Colonic mucosa (tissue), 4 donors: ENCODE results near the gene PNPLA6. TPM values are rescaled to one million over a fixed set of nuclear protein-coding genes. Genes with fewer than 3 reads are reported as not detected.

Experiments
- DNase-seq: peaks from one replicate; pipeline ENCODE4 v3.0.0-alpha.2; 2020
- H3K27ac ChIP-seq: fragments of 200-600 bp; one replicate; pipeline ENCODE4 v1.8.0; 2021
- H3K27me3 ChIP-seq: fragments of 200-600 bp; one replicate; pipeline ENCODE4 v1.8.0; 2021
- H3K36me3 ChIP-seq: fragments of 200-600 bp; one replicate; pipeline ENCODE4 v1.8.0; 2021
- H3K4me1 ChIP-seq: fragments of 200-600 bp; one replicate; pipeline ENCODE4 v1.8.0; 2021; ENCODE audit warnings: mild to moderate bottlenecking
- H3K4me3 ChIP-seq: fragments of 200-600 bp; one replicate; pipeline ENCODE4 v1.8.0; 2021
- H3K9ac ChIP-seq, 2 donors: one replicate each; pipeline ENCODE4 v1.7.0; 2013; ENCODE audit warnings: control low read depth in 2 of 2, low read depth in 2 of 2, low read length in 2 of 2
- H3K9me3 ChIP-seq: fragments of 200-600 bp; one replicate; pipeline ENCODE4 v1.8.0; 2021
- CTCF ChIP-seq: fragments of 200-600 bp; IDR thresholded peaks from one replicate; pipeline ENCODE4 v1.8.0; 2022; ENCODE audit warnings: antibody characterized with exemption, mild to moderate bottlenecking
- intact Hi-C: fragments of 100-400 bp; cut with DNase I; formaldehyde crosslinking; loops from one replicate; pipeline ENCODE4 v1.14.1; 2022
- total RNA-seq, 2 donors: library from RNA; stranded (reverse); fragmentation: NEBNext Ultra II Directional in 1 of 2; extraction: Animal tissue kit (Norgen Biotek cat#: 25700) in 1 of 2; gene quantifications; one replicate each; pipeline ENCODE4 v1.2.1, GENCODE V29; 2021
- donor health status: healthy.
- donor health status: DM: no; HTN: no; CAD: no.
- donor health status: DM: no; HTN: no; CAD: no.

Gene PNPLA6
- total RNA-seq, 2 donors from 2014 or later = 93.0 to 131 TPM

GRCh38 chr19:7560255-7560654 lies 24.7 kb downstream of the PNPLA6 start:
- Histone ChIP-seq H3K36me3 (peaks cover 4% of the 10 kb centered on the region), H3K27ac (no peak overlapping the region), H3K9me3 (no peaks in the 10 kb centered on the region), H3K4me3 (no peak overlapping the region), H3K9ac (no peak overlapping the region), H3K27me3 (no peaks in the 10 kb centered on the region), H3K4me1 (no peaks in the 10 kb centered on the region)
- TF ChIP-seq CTCF = no peak
- intact Hi-C loops = no loop called here
- DNase-seq = no peak

- intact Hi-C loops = no loop called here
- no peak for TF ChIP-seq CTCF
- peaks cover 4% of the 10 kb centered on the region for H3K36me3 ChIP-seq
- H3K9me3 ChIP-seq = no peaks in the 10 kb centered on the region
- H3K27ac ChIP-seq = no peak overlapping the region
- H3K9ac ChIP-seq = no peak overlapping the region
- H3K4me1 ChIP-seq = no peaks in the 10 kb centered on the region
- no peak overlapping the region for H3K4me3 ChIP-seq
- H3K27me3 ChIP-seq = no peaks in the 10 kb centered on the region
- DNase-seq = no peak
Measured at GRCh38 chr19:7561325-7561724, 25.8 kb downstream of the PNPLA6 start.

- TF ChIP-seq CTCF = no peak
- Histone ChIP-seq H3K27me3 (no peaks in the 10 kb centered on the region), H3K27ac (no peak overlapping the region), H3K36me3 (no peaks in the 10 kb centered on the region), H3K9me3 (no peaks in the 10 kb centered on the region), H3K4me1 (no peaks in the 10 kb centered on the region), H3K9ac (no peak overlapping the region), H3K4me3 (no peak overlapping the region)
- DNase-seq = no peak
- intact Hi-C loops = no loop called here
Measured at GRCh38 chr19:7562646-7563393, 27.3 kb downstream of the PNPLA6 start.

GRCh38 chr19:7564866-7565265 lies 29.3 kb downstream of the PNPLA6 start:
- no peak for TF ChIP-seq CTCF
- Histone ChIP-seq H3K4me3 (no peak overlapping the region), H3K4me1 (no peaks in the 10 kb centered on the region), H3K9me3 (no peaks in the 10 kb centered on the region), H3K27me3 (no peaks in the 10 kb centered on the region), H3K27ac (no peak overlapping the region), H3K36me3 (no peaks in the 10 kb centered on the region), H3K9ac (no peak overlapping the region)
- intact Hi-C loops = no loop called here
- no peak for DNase-seq

- no peak overlapping the region for H3K4me3 ChIP-seq
Measured at GRCh38 chr19:7565332-7565731, 29.8 kb downstream of the PNPLA6 start.

More at GRCh38 chr19:7565332-7565731, 29.8 kb downstream of the PNPLA6 start:
- H3K27ac ChIP-seq = no peak overlapping the region
- TF ChIP-seq CTCF = no peak
- no peaks in the 10 kb centered on the region for H3K4me1 ChIP-seq
- H3K27me3 ChIP-seq = no peaks in the 10 kb centered on the region
- no peak for DNase-seq
- no peak overlapping the region for H3K9ac ChIP-seq
- H3K9me3 ChIP-seq = no peaks in the 10 kb centered on the region
- H3K36me3 ChIP-seq = no peaks in the 10 kb centered on the region
- intact Hi-C loops = no loop called here
